ENCODE data around the gene LINGO3.

LINGO3 gene

GRCh38 chr19:2305452-2306280, 2.3 kb downstream of the LINGO3 start:
- DNase-seq, result no peak

- no peak for DNase-seq
Observed at GRCh38 chr19:2303211-2303798, 4.6 kb downstream of the LINGO3 start.

- peak; percentile 23 for DNase-seq
Observed at GRCh38 chr19:2302319-2303210, 5.4 kb downstream of the LINGO3 start.

GRCh38 chr19:2300533-2300932, 7.4 kb downstream of the LINGO3 start:
- DNase-seq, result no peak

GRCh38 chr19:2296141-2296540, 11.8 kb downstream of the LINGO3 start:
- DNase-seq, result no peak

- DNase-seq, result peak; percentile 82
Observed at GRCh38 chr19:2294687-2295335, 13.1 kb downstream of the LINGO3 start.

GRCh38 chr19:2291185-2291751, 16.7 kb downstream of the LINGO3 start:
- DNase-seq, result no peak

GRCh38 chr19:2290441-2291184, 17.3 kb downstream of the LINGO3 start:
- DNase-seq, result no peak

GRCh38 chr19:2289714-2290435, 18.1 kb downstream of the LINGO3 start:
- DNase-seq, result no peak

- no peak for DNase-seq
Observed at GRCh38 chr19:2288818-2289713, 18.9 kb downstream of the LINGO3 start.

- no peak for DNase-seq
Observed at GRCh38 chr19:2288338-2288817, 19.6 kb downstream of the LINGO3 start.

GRCh38 chr19:2287585-2288337, 20.2 kb downstream of the LINGO3 start:
- DNase-seq, result no peak

GRCh38 chr19:2286402-2287140, 21.4 kb downstream of the LINGO3 start:
- DNase-seq, result no peak

GRCh38 chr19:2283835-2284507, 24.0 kb downstream of the LINGO3 start:
- DNase-seq, result no peak

- DNase-seq, result no peak
Observed at GRCh38 chr19:2282862-2283237, 25.1 kb downstream of the LINGO3 start.

GRCh38 chr19:2282062-2282861, 25.7 kb downstream of the LINGO3 start, which contains the start of gene PEAK3:
Gene PEAK3, minus strand, starts transcription at chr19:2282175. Its CDS starts 1,244 bp downstream, at chr19:2280931.
- DNase-seq, result peak; percentile 50

All from fibroblast of skin of abdomen (primary cell).